Panc1 (cell line): ENCODE results near the gene TEK.

ENCODE experiments used
- POLR2AphosphoS5 ChIP-seq: IDR thresholded peaks from 2 replicates; pipeline ENCODE4 v1.6.1; 2012; ENCODE audit warnings: mild to moderate bottlenecking, low read depth, low read length, moderate library complexity
- SIN3A ChIP-seq: IDR thresholded peaks from 2 replicates; pipeline ENCODE4 v1.6.1; 2012; ENCODE audit warnings: low read depth, mild to moderate bottlenecking, low read length, moderate library complexity, borderline replicate concordance; ENCODE audit not compliant: insufficient read depth
- TCF7L2 ChIP-seq: IDR thresholded peaks from 2 replicates; pipeline ENCODE4 v1.6.1; 2011; ENCODE audit warnings: mild to moderate bottlenecking, low read depth, low read length, inconsistent platforms
- TF ChIP-seq, protein P1 (sequence below): fragments of 450-650 bp; IDR thresholded peaks from 2 replicates; pipeline ENCODE4 v1.5.1; 2017; ENCODE audit warnings: mild to moderate bottlenecking
- TF ChIP-seq, protein P2 (sequence below), 2 experiments: IDR thresholded peaks; 2 replicates each; pipeline ENCODE4 v1.6.1; 2011 to 2012; ENCODE audit warnings: low read depth in 2 of 2, control low read depth in 1 of 2, low read length in 1 of 2, mild to moderate bottlenecking in 1 of 2, moderate library complexity in 1 of 2; ENCODE audit not compliant: insufficient read depth in 1 of 2

- TF ChIP-seq SIN3A, result no peak
- TF ChIP-seq, protein P1, sequence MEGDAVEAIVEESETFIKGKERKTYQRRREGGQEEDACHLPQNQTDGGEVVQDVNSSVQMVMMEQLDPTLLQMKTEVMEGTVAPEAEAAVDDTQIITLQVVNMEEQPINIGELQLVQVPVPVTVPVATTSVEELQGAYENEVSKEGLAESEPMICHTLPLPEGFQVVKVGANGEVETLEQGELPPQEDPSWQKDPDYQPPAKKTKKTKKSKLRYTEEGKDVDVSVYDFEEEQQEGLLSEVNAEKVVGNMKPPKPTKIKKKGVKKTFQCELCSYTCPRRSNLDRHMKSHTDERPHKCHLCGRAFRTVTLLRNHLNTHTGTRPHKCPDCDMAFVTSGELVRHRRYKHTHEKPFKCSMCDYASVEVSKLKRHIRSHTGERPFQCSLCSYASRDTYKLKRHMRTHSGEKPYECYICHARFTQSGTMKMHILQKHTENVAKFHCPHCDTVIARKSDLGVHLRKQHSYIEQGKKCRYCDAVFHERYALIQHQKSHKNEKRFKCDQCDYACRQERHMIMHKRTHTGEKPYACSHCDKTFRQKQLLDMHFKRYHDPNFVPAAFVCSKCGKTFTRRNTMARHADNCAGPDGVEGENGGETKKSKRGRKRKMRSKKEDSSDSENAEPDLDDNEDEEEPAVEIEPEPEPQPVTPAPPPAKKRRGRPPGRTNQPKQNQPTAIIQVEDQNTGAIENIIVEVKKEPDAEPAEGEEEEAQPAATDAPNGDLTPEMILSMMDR, result no peak
- TF ChIP-seq, protein P2, sequence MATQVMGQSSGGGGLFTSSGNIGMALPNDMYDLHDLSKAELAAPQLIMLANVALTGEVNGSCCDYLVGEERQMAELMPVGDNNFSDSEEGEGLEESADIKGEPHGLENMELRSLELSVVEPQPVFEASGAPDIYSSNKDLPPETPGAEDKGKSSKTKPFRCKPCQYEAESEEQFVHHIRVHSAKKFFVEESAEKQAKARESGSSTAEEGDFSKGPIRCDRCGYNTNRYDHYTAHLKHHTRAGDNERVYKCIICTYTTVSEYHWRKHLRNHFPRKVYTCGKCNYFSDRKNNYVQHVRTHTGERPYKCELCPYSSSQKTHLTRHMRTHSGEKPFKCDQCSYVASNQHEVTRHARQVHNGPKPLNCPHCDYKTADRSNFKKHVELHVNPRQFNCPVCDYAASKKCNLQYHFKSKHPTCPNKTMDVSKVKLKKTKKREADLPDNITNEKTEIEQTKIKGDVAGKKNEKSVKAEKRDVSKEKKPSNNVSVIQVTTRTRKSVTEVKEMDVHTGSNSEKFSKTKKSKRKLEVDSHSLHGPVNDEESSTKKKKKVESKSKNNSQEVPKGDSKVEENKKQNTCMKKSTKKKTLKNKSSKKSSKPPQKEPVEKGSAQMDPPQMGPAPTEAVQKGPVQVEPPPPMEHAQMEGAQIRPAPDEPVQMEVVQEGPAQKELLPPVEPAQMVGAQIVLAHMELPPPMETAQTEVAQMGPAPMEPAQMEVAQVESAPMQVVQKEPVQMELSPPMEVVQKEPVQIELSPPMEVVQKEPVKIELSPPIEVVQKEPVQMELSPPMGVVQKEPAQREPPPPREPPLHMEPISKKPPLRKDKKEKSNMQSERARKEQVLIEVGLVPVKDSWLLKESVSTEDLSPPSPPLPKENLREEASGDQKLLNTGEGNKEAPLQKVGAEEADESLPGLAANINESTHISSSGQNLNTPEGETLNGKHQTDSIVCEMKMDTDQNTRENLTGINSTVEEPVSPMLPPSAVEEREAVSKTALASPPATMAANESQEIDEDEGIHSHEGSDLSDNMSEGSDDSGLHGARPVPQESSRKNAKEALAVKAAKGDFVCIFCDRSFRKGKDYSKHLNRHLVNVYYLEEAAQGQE (IDR thresholded peaks at IDR 0.05; ENCODE audit: insufficient read depth in 1 of 2, low read depth in 2 of 2, low read length in 1 of 2), result no peak
- no peak for TF ChIP-seq POLR2AphosphoS5
- no peak for TF ChIP-seq TCF7L2
These were observed 67.9 kb downstream of the TEK start for GRCh38 chr9:27176971-27177370.
